Effector CD4-positive, alpha-beta T cell (primary cell): ENCODE data around the gene B4GALNT2.
"Not testable (repeated sequence)": the region's sequence is repeated elsewhere in the genome, so short reads cannot be mapped to it uniquely, and the experiment has no call there.

Source experiments
- DNase-seq: peaks from one replicate; pipeline ENCODE4 v3.0.0-alpha.2; 2020

B4GALNT2 gene

DNA sequence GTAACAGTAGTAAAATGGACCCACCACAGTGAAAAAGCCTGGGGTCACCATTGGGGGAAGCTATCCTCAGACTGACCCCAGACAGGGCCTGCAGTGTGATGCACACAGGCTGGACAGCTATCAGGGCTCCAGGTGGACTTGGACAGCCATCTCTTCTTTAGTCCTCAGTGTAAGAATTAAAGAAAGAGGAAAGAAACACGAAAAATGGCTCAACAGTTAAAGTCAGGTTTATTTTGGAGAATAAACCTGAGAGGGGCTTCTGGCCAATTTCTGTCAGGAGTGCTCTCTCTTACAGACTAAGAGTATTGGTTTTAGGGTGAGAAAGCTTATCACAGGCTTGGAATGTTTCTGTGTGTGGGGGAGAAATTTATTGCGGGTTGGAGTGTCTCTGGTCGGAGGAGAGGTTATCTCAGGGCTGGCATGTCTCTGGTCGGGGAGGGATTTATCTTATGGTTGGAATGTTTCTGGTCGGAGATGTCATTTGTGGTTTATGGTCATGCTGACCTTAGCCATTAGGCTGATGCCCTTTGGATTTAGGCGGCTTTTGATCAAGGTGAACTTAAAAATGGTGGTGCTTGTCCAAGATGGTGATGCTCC lies 10.8 kb upstream of the B4GALNT2 start:
- DNase-seq = no peak

DNA sequence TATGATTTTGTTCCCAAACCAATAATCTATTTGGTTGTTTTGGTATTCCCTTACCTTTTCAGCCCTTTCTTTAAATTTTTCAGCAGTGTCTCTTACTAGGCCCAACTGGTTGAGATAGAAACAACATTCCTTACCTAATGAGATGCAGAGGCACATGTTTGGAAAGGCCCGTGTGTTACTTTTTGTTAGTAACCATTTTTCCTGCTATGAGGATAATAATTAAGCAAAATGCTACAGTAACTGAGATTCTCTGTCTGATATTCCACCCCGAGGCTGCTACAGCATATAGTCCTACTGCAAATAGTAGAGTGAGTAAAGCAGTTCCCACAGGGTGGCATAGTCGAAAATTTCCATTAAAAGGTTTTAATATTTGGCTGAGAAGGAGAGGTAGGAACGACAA lies 10.0 kb upstream of the B4GALNT2 start:
- DNase-seq = no peak

DNA sequence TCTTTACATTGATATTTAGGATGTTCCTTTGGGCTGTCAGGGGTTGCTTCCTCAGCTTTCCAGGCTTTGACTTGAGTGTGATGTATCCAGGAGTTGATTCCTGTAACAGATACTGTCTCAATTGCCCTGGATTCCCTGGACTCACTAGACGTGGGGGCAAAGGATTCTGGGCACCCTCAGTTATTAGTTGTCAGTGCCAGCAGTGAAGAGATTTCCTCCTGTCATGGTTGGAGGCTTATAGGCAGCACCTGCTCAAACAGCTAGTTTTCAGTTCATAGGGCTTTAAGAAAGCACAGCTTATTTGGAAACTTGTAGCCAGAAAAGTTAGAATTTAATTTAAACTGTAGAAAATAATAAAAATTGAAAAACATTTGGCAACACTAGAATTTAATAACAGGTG lies 9.5 kb upstream of the B4GALNT2 start:
- DNase-seq = no peak

DNA sequence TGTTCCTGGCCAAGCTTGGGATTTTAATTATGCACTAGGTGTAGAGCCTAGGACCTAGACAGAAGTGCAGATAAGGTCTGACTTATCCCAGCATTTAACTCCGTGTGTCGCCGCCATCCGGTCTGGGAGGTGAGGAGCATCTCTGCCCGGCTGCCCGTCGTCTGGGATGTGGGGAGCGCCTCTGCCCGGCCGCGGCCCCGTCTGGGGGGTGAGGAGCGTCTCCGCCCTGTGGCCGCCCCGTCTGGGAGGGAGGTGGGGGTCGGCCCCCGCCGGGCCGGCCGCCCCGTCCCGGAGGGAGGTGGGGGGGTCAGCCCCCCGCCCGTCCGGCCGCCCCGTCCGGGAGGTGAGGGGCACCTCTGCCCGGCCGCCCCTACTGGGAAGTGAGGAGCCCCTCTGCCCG lies 7.1 kb upstream of the B4GALNT2 start:
- DNase-seq = no peak

DNA sequence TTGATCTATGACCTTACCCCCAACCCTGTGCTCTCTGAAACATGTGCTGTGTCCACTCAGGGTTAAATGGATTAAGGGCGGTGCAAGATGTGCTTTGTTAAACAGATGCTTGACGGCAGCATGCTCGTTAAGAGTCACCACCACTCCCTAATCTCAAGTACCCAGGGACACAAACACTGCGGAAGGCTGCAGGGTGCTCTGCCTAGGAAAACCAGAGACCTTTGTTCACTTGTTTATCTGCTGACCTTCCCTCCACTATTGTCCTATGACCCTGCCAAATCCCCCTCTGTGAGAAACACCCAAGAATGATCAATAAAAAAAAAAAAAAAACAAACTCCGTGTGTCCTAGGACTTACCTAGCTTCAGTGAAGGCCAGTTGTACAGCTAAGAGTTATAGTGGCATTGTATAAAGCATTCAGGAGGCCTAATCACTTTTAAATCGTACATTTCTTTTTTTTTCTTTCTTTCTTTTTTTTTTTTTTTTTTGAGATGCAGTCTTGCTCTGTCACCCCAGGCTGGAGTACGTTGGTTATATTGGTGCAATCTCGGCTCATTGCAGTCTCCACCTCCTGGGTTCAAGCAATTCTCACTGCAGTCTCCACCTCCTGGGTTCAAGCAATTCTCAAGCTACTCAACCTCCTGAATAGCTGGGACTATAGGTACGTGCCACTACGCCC lies 6.2 kb upstream of the B4GALNT2 start:
- not testable (repeated sequence) for DNase-seq

DNA sequence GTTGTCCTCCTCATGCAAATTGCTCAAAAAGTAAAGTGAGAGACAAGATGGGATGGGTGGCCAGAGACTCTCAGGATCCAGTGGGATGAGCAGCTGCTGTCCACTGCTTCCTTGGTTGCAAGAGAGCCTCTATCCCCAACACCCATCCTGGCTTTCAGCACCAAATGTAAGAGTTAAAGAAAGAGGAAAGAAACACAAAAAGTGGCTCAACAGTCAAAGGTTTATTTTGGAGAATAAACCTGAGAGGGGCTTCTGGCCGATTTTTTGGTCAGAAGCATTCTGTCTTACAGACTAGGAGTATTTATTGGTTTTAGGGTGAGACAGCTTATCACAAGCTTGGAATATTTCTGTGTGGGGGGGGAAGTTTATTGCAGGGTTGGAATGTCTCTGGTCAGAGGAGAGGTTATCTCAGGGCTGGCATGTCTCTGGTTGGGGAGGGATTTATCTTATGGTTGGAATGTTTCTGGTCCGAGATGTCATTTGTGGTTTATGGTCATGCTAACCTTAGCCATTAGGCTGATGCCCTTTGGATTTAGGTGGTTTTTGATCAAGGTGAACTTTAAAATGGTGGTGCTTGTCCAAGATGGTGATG lies 3.1 kb upstream of the B4GALNT2 start:
- DNase-seq = not testable (repeated sequence)

DNA sequence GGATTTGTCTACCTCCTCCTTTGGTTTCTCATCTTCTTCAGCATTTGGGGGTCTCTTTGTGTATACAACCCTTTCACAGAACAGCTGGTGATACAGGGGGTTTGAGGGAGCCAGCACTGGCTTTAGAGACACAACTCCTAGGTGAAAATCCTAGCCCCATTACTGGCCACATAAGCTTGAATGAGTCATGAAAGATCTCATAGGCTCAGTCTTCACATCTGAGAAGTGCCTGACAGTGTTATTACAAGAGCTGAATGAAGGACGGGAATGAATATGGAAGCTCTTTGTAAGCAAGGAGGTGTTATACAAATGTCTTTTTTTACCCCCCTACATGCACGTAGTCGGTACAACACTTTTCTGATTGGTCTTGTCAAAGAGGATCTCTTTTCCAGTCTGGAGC lies 1.7 kb upstream of the B4GALNT2 start:
- DNase-seq = no peak

DNA sequence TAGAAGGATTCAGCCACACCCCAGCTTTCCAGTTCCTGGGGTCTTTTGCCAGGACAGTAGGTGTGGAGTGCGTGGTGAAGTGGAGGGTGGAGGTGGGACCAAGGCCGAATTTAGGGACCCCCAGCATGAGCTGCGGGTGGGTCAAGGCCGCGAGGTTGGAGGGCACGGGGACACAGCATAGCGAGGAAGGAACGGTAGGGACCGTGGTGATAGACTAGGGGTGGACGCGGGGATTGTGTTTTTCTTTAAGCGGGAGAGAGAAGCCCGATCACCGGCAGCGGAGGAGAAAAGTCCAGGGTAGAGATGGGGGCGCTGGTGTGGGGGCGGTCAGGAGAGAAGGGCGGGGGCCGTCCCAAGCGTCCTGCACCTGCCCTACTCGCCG lies 261 bp upstream of the B4GALNT2 start:
- DNase-seq = no peak

DNA sequence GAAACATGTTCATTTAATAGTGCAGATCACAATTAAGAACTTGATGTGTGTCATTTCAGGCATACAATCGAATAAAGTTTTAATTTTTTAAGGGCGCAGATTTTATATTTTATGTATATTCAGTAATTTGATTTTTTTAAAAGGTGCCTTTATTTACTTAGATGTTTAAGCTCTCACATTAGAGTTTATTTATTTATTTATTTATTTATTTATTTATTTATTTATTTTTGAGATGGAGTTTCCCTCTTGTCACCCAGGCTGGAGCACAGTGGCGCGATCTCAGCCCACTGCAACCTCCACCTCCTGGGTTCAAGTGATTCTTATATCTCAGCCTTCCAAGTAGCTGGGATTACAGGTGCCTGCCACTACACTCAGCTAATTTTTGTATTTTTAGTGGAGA lies 3.8 kb downstream of the B4GALNT2 start:
- no peak for DNase-seq

DNA sequence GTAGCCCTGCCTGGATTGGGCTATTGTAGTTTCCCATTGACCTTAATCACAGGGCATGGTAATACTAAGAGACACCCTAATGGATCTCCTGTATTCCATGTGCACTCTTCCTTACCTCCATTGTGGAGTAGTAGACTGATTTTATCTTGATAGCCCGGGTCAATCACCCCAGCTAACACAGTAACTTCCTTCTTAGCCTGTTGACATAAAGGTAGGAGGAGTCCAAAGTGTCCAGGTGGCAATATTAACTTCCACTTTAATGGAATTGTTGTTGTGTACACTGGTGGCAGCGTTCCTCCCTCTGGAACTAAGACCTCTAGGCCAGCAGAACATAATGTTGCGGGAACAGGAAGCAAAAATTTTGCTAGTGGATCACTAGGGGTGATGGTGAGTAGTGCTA lies 13.1 kb downstream of the B4GALNT2 start:
- DNase-seq = not testable (repeated sequence)

DNA sequence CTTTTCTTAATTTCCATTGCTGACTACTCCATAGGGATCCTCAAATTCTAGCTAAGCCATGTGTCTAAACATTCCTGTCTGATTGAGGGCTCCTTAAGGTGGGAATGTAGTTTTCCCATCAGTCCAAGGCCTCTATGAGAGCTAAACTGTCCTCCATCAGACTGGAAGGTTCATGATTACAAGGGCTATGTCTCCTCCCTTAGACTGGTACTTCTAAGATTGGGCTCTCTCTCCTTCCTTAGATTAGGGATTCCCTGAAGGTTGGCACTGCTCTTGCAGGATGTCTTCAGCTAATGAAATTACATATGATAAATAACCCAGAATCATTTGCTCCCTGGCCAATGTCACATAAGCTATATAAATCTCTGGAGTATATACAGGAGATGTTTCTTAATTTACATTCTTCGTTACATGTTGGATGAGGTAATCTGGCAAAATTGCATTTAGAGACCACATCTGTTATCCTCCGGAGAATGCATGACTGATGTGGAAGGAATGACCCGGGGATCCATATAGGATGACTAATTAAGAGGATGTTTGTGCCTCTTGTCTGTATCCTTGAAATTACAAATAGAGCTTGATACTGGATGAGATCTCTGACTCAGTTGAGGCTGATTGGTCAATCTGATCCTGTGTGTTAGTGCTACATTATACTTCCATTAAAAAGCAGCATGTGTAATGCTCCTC lies 14.2 kb downstream of the B4GALNT2 start:
- no peak for DNase-seq

DNA sequence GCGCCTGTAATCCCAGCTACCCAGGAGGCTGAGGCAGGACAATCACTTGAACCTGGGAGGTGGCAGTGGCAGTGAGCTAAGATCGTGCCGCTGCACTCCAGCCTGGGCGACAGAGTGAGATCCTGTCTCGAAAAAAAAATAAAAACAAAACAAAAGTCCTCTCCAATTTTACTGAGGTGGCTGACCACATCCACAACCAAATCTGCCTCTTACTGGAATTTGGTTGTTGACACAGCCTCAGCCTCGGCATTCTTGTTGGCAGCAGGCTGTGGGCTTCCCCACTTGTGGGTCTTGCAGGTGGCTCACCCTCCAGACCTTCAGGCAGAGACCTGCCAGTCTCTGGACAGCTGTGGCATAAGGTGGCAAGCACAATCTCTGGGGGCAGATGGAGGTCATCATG lies 15.6 kb downstream of the B4GALNT2 start:
- DNase-seq = no peak

DNA sequence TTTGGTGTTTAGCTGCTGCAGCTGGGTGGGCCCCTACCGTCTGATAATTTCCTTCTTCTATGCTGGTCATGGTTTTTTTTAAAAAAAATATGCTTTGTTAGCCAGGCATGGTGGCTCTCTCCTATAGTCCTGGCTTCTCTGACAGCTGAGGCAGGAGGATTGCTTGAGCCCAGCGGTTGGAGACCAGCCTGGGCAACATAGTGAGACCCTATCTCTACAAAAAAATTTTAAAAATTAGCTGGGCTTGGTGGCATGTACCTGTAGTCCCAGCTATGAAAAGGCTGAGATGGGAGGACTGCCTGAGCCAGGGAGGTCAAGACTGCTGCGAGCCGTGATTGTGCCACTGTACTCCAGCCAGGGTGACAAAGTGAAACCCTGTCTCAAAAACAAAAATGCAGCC lies 19.4 kb downstream of the B4GALNT2 start:
- no peak for DNase-seq

DNA sequence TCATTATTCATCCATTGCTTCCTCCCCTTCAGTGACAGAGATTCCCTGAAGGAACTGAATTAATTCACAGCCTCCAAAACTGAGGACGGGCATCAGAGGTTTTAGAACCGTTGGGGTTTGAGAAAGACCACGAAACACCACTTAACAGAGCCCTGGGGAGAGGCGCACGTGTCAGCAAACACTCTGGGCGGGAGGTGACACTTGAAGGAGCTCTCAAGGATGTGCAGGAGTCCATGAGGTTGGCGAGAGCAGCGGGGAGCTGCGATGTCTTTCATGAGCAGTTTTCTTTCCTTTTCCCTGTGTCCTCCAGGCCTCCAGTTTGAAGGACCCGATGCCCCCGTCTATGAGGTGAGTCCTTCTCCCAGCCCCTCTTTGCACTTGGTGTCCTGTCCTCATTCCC lies 23.7 kb downstream of the B4GALNT2 start:
- no peak for DNase-seq

DNA sequence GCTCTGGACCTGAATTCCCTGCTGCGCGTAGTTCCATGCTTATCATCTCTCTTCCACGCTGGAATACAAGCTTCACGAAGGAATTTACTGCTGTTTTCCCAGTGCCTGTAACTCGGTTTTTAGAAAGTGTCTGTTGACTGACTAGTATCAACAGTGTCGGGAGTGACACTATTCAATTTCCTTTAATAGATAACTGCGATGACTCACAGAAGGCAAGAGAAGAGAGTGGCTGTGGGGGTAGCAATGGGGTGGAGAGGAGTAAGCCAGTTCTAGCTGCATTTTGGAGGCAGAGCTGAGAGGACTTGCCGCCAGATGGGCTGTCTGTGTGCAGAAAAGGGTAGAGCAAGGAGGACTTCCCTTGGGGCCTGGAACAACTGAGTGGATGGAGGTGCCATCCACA lies 25.2 kb downstream of the B4GALNT2 start:
- no peak for DNase-seq

DNA sequence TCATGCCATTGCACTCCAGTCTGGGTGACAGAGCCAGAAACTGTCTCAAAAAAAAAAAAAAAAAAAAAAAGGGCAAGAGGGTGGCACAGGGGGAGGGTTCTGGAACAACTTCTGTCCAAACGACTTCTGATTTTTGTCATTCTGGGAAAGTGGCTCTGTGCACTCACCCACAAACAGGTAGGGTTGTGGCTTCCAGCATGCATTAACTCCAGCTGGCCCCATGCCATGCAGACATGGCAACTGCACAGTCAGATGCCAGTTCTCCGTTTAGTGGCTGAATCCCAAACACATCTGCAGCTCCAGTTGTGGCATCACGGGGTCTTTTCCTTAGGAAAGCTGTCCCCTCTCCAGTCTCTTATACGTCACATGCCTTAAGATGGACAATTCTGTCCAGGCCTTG lies 30.3 kb downstream of the B4GALNT2 start:
- no peak for DNase-seq

DNA sequence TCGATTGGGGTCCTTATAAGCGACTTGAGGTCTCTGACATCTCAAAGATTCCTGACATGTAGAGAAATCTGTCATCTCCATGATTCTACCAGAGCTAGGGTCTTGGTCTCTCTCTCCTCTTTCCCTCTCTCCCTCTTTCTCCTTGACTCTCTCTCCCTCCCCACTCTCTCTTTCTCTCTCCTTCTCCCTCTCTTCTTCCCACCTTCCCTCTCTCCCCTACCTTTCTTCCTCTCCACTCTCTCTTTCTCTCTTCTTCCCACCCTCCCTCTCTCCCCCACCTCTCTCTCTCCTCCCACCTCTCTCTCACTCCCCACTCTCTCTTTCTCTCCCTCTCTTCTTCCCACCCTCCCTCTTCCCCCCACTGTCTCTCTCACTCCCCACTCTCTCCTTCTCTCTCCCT lies 32.6 kb downstream of the B4GALNT2 start:
- no peak for DNase-seq

DNA sequence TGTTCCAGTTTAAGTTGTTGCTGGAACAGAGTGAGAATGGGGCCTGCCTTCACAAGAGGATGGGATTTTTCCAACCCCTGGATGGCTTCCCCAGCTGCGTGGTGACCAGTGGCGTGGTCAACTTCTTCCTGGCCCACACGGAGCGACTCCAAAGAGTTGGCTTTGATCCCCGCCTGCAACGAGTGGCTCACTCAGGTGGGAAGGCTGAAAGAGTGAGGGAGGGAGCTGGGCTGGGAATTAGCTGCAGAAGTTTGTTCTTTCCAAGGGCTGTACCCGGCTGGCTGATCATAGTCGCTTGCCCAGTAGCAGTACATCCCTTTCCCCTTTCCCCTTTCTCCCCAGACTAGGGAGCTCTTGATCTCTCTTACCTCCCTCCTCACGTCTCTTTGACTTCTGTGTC lies 36.1 kb downstream of the B4GALNT2 start:
- no peak for DNase-seq

DNA sequence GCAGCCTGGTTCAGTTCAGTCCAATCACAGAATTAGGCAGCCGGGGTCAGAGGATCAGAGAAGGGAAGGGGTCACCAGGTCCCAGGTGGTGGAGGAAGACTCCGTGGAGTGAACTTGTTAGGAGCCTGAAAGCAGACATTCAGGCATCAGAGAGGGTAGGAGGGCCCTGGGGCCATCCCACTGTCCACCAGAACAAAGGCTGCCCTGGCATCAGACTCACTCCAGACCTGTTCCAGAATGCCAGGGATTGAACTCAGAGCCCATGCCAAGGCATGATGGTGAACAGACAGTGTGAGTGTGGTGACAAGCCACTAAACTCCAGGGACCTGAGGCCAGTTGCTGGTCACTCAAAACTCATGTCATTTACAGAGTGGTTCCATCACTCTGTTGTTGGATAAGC lies 37.6 kb downstream of the B4GALNT2 start:
- DNase-seq = no peak

DNA sequence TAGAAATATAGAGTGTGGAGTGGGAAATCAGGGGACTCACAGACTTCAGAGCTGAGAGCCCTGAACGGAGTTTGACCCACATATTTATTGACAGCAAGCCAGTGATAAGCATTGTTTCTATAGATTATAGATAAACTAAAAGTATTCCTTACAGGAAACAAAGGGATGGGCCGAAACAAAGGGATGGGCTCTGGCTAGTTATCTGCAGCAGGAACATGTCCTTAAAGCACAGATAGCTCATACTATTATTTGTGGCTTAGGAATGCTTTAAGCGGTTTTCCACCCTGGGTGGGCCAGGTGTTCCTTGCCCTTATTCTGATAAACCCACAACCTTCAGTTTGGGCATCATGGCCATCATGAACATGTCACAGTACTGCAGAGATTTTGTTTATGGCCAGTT lies 38.1 kb downstream of the B4GALNT2 start:
- DNase-seq = not testable (repeated sequence)

DNA sequence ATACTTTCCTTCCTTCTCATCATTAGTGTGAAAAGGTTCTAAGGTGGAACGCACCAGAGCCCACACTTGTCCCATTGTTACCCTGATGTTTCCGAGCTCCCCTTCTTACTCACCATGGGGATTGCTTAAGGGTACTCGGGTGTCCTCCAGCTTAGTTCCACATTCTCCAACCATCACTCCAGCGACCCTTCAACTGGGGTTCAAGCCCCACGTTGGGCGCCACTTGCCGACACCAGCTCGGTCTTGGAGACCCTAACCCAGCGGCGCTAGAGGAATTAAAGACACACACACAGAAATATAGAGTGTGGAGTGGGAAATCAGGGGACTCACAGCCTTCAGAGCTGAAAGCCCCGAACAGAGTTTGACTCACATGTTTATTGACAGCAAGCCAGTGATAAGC lies 43.4 kb downstream of the B4GALNT2 start:
- not testable (repeated sequence) for DNase-seq

DNA sequence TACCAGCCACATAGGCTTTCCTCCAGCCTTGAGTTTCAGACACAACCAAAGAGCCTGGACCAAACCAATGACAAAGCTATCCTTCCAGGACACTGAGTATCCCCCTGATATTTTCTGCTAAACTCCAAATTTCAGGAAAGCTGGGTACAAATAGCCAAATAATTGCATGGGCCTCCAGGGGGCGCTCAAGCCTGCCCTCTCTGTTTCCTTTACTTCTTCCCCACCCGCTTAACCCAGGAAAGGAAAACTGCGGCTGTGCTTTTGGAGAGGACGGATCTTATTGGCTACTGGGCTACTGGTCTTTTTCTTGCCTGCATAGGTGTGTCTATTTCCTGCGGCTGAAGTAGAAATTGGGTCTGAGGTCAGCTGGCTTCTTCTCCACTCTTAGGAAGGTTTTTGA lies 47.7 kb downstream of the B4GALNT2 start:
- peak; percentile 57 for DNase-seq

DNA sequence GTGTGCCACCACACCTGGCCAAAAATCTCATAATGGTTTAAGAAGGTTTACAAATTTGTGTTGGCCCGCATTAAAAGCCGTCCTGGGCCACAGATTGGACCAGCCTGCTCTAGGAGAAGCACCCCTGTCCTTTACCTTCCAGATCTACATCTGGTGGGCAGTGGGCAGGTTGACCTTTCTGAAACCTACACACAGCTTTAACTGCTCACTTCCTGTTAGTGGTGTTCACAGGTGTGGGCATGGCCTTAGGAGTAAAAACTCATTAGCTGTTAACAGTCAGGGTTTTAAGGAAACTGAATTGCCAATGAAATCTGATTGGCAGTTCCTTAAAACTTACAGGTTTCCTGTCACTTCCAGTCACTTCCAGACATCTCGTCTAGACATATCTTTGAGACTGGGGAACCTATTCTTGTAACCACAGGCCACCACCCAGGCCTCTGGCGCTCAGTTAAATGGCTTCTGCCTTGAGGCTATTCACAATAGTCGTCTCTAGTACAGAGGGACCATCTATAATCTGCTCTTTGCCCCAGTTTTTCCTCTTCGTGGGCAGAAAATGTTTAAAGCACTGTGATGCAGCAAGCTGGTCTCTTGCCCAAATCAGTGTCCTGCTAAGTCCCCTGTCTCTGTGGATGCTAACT lies 48.5 kb downstream of the B4GALNT2 start:
- DNase-seq = no peak

DNA sequence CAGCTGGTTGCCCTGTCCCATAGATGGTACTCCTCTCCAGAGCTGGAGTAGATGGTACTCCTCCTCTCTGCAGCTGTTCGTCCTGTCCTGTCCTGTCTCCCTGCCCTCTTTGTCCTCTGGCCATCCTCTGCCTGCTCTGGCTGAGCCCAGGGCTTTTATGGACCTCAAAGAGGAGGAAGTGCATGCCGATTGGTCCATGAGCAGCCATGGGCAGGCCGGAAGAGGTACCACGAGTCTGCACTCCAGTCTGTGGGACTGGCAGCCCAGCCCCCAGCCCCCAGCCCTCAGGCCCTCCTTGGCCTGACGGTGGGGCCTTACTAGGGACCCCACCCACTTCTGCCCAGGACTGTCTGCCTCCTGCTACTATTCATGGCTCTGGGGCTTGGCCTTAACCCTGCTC lies 50.8 kb downstream of the B4GALNT2 start:
- DNase-seq = no peak
